Measurements from ENCODE around the gene RARA. TPM values are rescaled to one million over a fixed set of nuclear protein-coding genes. Genes with fewer than 3 reads are reported as not detected.
"Not testable (repeated sequence)": the region's sequence is repeated elsewhere in the genome, so short reads cannot be mapped to it uniquely, and the experiment has no call there.

The RARA gene
- total RNA-seq, 4 donors from 2014 or later = 18.5 to 41.8 (median 28.5) TPM

- no peaks in the 10 kb centered on the region for H3K27me3 ChIP-seq
- no peaks in the 10 kb centered on the region for H3K36me3 ChIP-seq
- 73 to 76% methylated on average over 5 of the region's 5 CpGs for WGBS, 2 donors (ENCODE audit: low coverage in 1 of 2)
- ATAC-seq = no peak
- H3K9me3 ChIP-seq = no peaks in the 10 kb centered on the region
- no peak overlapping the region for H3K4me3 ChIP-seq
- peaks cover 0 to 28% (median 4%) of the 10 kb centered on the region in 3 donors for H3K4me1 ChIP-seq
- no peak for TF ChIP-seq POLR2A (IDR thresholded peaks at IDR 0.05)
- TF ChIP-seq CTCF (IDR thresholded peaks at IDR 0.05) = no peak
- TF ChIP-seq EP300 (IDR thresholded peaks at IDR 0.05) = no peak
- no peak for TF ChIP-seq POLR2AphosphoS5 (IDR thresholded peaks at IDR 0.05)
- no peak overlapping the region for H3K27ac ChIP-seq
These were observed 13.2 kb upstream of the RARA start for GRCh38 chr17:40295488-40296436.

- Histone ChIP-seq H3K4me3 (no peak overlapping the region), H3K4me1 (peaks cover 0 to 23% (median 4%) of the 10 kb centered on the region in 3 donors), H3K27ac (no peak overlapping the region), H3K36me3 (no peaks in the 10 kb centered on the region), H3K9me3 (no peaks in the 10 kb centered on the region), H3K27me3 (no peaks in the 10 kb centered on the region)
- no peak for ATAC-seq
- 70 to 81% methylated on average over 2 of the region's 2 CpGs for WGBS, 2 donors (ENCODE audit: low coverage in 1 of 2)
- TF ChIP-seq POLR2A (IDR thresholded peaks at IDR 0.05) = no peak
- no peak for TF ChIP-seq CTCF (IDR thresholded peaks at IDR 0.05)
- no peak for TF ChIP-seq POLR2AphosphoS5 (IDR thresholded peaks at IDR 0.05)
These were observed 11.5 kb upstream of the RARA start for GRCh38 chr17:40297511-40297910.

GRCh38 chr17:40298726-40299125 is 10.3 kb upstream of the RARA start:
- 16 to 19% methylated on average over 3 of the region's 3 CpGs for WGBS, 2 donors (ENCODE audit: low coverage in 1 of 2)
- Histone ChIP-seq H3K36me3 (no peaks in the 10 kb centered on the region), H3K27me3 (no peaks in the 10 kb centered on the region), H3K9me3 (no peaks in the 10 kb centered on the region), H3K4me3 (no peak overlapping the region), H3K27ac (peak overlapping the region in 1 of 4 donors; percentile 48), H3K4me1 (peaks cover 6 to 32% (median 11%) of the 10 kb centered on the region in 3 donors)
- ATAC-seq = no peak
- TF ChIP-seq POLR2A (IDR thresholded peaks at IDR 0.05) (no peak), POLR2AphosphoS5 (IDR thresholded peaks at IDR 0.05) (no peak), EP300 (IDR thresholded peaks at IDR 0.05) (no peak), CTCF (IDR thresholded peaks at IDR 0.05) (no peak)

GRCh38 chr17:40299159-40299757 is 9.7 kb upstream of the RARA start:
- 80 to 81% methylated on average over 2 to 7 of the region's 7 CpGs for WGBS, 2 donors (ENCODE audit: low coverage in 1 of 2)
- ATAC-seq, H3K9me3 ChIP-seq, H3K4me3 ChIP-seq, H3K36me3 ChIP-seq, H3K27me3 ChIP-seq: not testable (repeated sequence)
- peaks cover 10 to 38% (median 15%) of the 10 kb centered on the region in 3 donors for H3K4me1 ChIP-seq
- H3K27ac ChIP-seq = peak overlapping the region in 2 of 4 donors; percentile 21 to 44

- Histone ChIP-seq H3K27me3 (no peaks in the 10 kb centered on the region), H3K9me3 (no peaks in the 10 kb centered on the region), H3K36me3 (no peaks in the 10 kb centered on the region), H3K4me1 (peaks cover 10 to 43% (median 15%) of the 10 kb centered on the region in 3 donors), H3K4me3 (no peak overlapping the region), H3K27ac (no peak overlapping the region)
- ATAC-seq = no peak
- TF ChIP-seq CTCF (IDR thresholded peaks at IDR 0.05) (peak in 1 of 4 experiments; percentile 8), EP300 (IDR thresholded peaks at IDR 0.05) (no peak)
- WGBS, 2 donors (ENCODE audit: low coverage in 1 of 2) = 21 to 77% methylated on average over 3 to 4 of the region's 4 CpGs
These were observed 7.7 kb upstream of the RARA start for GRCh38 chr17:40301315-40301714.

Measured in gastroesophageal sphincter (tissue), 4 donors.